ENCODE results near the gene DDX51.

- no peak for TF ChIP-seq POLR2AphosphoS5 (IDR thresholded peaks at IDR 0.05; ENCODE audit: low read depth, low read length)
- no peak for TF ChIP-seq TAF1 (IDR thresholded peaks at IDR 0.05; ENCODE audit: borderline replicate concordance, insufficient read depth, low read length)
- TF ChIP-seq REST (IDR thresholded peaks at IDR 0.05; ENCODE audit: insufficient read depth in 1 of 2, low read depth in 2 of 2, low read length in 2 of 2), result no peak
Measured at GRCh38 chr12:132089407-132089910, 54.7 kb downstream of the DDX51 start.

All from PFSK-1 (cell line).